T-cell (primary cell): Measurements from ENCODE around the gene TMEM179. TPM values are rescaled to one million over a fixed set of nuclear protein-coding genes. Genes with fewer than 3 reads are reported as not detected.

Source experiments
- ATAC-seq, 4 experiments: fragments of 200-7000 bp in 3 of 4; fragments of 150-1000 bp in 1 of 4; cut with Tn5 transposase; replicated peaks in 1 of 4; 1 replicate in 3 of 4; 2 replicates in 1 of 4; pipeline ENCODE4 v1.10.0; 2021; ENCODE audit warnings: moderate library complexity in 3 of 4, mild to moderate bottlenecking in 2 of 4, moderate number of reproducible peaks in 1 of 4
- CTCF ChIA-PET, 2 donors: fragments of 300-600 bp; sonication (Branson Sonifier 250); formaldehyde crosslinking; loops; one replicate each; lab custom pipeline; 2022; ENCODE audit warnings: antibody characterized with exemption in 2 of 2; lab: Charles Lee
- POLR2A ChIA-PET, 2 donors: fragments of 300-600 bp; sonication (Branson Sonifier 250); formaldehyde crosslinking; loops; one replicate each; lab custom pipeline; 2022; ENCODE audit warnings: antibody characterized with exemption in 2 of 2; lab: Charles Lee
- DNase-seq, 35 experiments: peaks; one replicate each; pipeline versions ENCODE4 v3.0.0 to v3.0.0-alpha.2; 2013 to 2023
- H3K27ac ChIP-seq: one replicate; pipeline ENCODE4 v1.5.1; 2013; ENCODE audit warnings: low read length
- H3K27me3 ChIP-seq, 2 experiments: replicated peaks in 1 of 2; 1 replicate in 1 of 2; 2 replicates in 1 of 2; pipeline versions ENCODE4 v1.6.1 to v1.7.0; 2013; ENCODE audit warnings: low read length in 1 of 2, mixed read lengths in 1 of 2; ENCODE audit not compliant: control insufficient read depth in 2 of 2, insufficient read depth in 2 of 2; ENCODE audit errors: extremely low read depth in 1 of 2
- H3K36me3 ChIP-seq, 2 donors: 1 replicate in 1 of 2; 2 replicates in 1 of 2; pipeline versions ENCODE4 v1.6.1 to v1.7.0; 2013; ENCODE audit warnings: low read length in 1 of 2; ENCODE audit not compliant: control insufficient read depth in 2 of 2, insufficient read depth in 1 of 2; ENCODE audit errors: extremely low read depth in 1 of 2
- H3K4me1 ChIP-seq, 2 experiments: 1 replicate in 1 of 2; 2 replicates in 1 of 2; pipeline versions ENCODE4 v1.6.1 to v1.7.0; 2013; ENCODE audit warnings: low read length in 2 of 2, mixed read lengths in 1 of 2; ENCODE audit not compliant: insufficient read depth in 2 of 2, control insufficient read depth in 1 of 2; ENCODE audit errors: extremely low read depth in 1 of 2
- H3K4me3 ChIP-seq, 2 donors: 1 replicate in 1 of 2; 2 replicates in 1 of 2; pipeline versions ENCODE4 v1.5.1 to v1.7.0; 2013; ENCODE audit warnings: mild to moderate bottlenecking in 2 of 2, low read length in 1 of 2, moderate library complexity in 1 of 2; ENCODE audit not compliant: control insufficient read depth in 1 of 2; ENCODE audit errors: extremely low read depth in 1 of 2
- H3K9me3 ChIP-seq: 2 replicates; pipeline ENCODE4 v1.7.0; 2013
- H3K27ac Mint-ChIP-seq, 2 donors: one replicate each; pipeline ENCODE4 v1.8.0; 2020 to 2021; ENCODE audit warnings: mild to moderate bottlenecking in 2 of 2, mixed read lengths in 2 of 2
- H3K27me3 Mint-ChIP-seq, 2 donors: one replicate each; pipeline ENCODE4 v1.8.0; 2021 to 2022; ENCODE audit warnings: mixed read lengths in 2 of 2
- H3K36me3 Mint-ChIP-seq: one replicate; pipeline ENCODE4 v1.8.0; 2021; ENCODE audit warnings: mixed read lengths
- H3K4me1 Mint-ChIP-seq, 3 donors: one replicate each; pipeline ENCODE4 v1.8.0; 2020 to 2022; ENCODE audit warnings: mixed read lengths in 3 of 3, mild to moderate bottlenecking in 1 of 3
- H3K4me3 Mint-ChIP-seq, 3 donors: one replicate each; pipeline ENCODE4 v1.8.0; 2020 to 2022; ENCODE audit warnings: mild to moderate bottlenecking in 3 of 3, mixed read lengths in 3 of 3, moderate library complexity in 3 of 3
- H3K9me3 Mint-ChIP-seq, 3 donors: one replicate each; pipeline ENCODE4 v1.8.0; 2020 to 2022; ENCODE audit warnings: mixed read lengths in 3 of 3
- WGBS: methylation state at CpG from one replicate; pipeline ENCODE4 v1.1.5; 2013; ENCODE audit warnings: missing lambda C conversion rate; ENCODE audit not compliant: insufficient coverage; 5-methylcytosine and 5-hydroxymethylcytosine counted together
- total RNA-seq, 35 experiments: library from RNA in 6 of 35; stranded (reverse) in 6 of 35; fragments of 120-200 nt in 1 of 35; gene quantifications; one replicate each; pipeline versions ENCODE4 v1.2.1 to v1.2.4 and lab custom pipeline; 2013 to 2026

Gene TMEM179
- total RNA-seq, 5 donors from 2014 or later (not counting 1 experiment from before 2014, with no cell fraction given) = not detected

- Mint-ChIP-seq H3K27me3 (peaks cover 13 to 46% of the 10 kb centered on the region in 2 donors), H3K9me3 (no peaks in the 10 kb centered on the region), H3K36me3 (no peaks in the 10 kb centered on the region), H3K4me1 (peaks cover 0 to 6% (median 0%) of the 10 kb centered on the region in 3 donors), H3K4me3 (no peak overlapping the region), H3K27ac (no peak overlapping the region)
- DNase-seq (no peak), ATAC-seq (no peak)
- Histone ChIP-seq H3K27ac (no peak overlapping the region), H3K4me1 (no peaks in the 10 kb centered on the region), H3K36me3 (no peaks in the 10 kb centered on the region), H3K9me3 (no peaks in the 10 kb centered on the region), H3K4me3 (no peak overlapping the region), H3K27me3 (peaks cover 0 to 81% of the 10 kb centered on the region in 2 experiments)
- ChIA-PET CTCF (no interaction called here), POLR2A (no interaction called here)
- WGBS = 72% methylated on average over 25 of the region's 28 CpGs
Measured at GRCh38 chr14:104598039-104598909, 6.3 kb downstream of the TMEM179 start.

DNA sequence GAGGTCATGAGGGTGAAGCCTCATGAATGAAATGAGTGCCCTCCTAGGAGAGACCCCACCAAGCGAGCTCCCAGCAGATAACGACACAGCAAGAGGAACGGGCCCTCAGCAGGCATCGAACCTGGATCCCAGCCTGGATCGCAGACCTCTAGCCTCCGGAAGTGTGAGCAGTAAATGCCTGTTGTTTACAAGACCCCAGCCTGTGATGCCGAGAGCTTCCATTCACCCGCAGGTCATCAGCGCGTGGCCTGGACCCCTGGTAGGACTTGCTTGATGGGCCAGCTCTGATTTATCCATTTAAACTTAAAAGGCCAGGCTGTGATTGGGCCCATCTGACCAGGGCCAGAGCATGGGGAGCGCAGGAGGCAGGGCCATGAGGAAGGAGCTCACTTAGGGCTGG is 7.0 kb downstream of the TMEM179 start:
- 80% methylated on average over 10 of the region's 11 CpGs for WGBS
- Mint-ChIP-seq H3K4me3 (no peak overlapping the region), H3K27me3 (peaks cover 13 to 40% of the 10 kb centered on the region in 2 donors), H3K9me3 (no peaks in the 10 kb centered on the region), H3K36me3 (no peaks in the 10 kb centered on the region), H3K4me1 (peaks cover 0 to 6% (median 0%) of the 10 kb centered on the region in 3 donors), H3K27ac (no peak overlapping the region)
- DNase-seq (no peak), ATAC-seq (no peak)
- no peaks in the 10 kb centered on the region for H3K4me1 ChIP-seq
- H3K36me3 ChIP-seq = no peaks in the 10 kb centered on the region
- H3K27ac ChIP-seq = no peak overlapping the region
- no peaks in the 10 kb centered on the region for H3K9me3 ChIP-seq
- ChIA-PET POLR2A (no interaction called here), CTCF (no interaction called here)
- H3K27me3 ChIP-seq = peaks cover 0 to 76% of the 10 kb centered on the region in 2 experiments
- no peak overlapping the region for H3K4me3 ChIP-seq

DNA sequence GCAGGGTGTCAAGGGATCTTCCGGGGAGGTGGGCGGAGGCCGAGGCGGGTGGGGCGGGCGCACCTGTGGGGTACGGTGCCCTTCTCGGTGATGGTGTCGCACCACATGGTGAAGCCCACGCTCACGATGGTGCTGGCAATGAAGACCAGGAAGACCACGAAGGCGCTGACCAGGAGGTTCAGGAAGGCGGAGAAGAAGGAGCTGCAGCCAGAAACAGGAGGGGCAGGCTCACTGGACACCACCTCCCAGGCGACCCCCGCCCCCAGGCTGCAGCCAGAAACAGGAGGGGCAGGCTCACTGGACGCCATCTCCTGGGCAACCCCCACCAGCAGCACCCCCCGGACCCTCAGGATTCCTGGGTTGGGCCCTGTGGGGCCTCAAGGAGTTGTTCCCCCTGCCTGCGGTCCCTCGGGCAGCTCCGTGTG is 7.6 kb downstream of the TMEM179 start:
- Mint-ChIP-seq H3K36me3 (no peaks in the 10 kb centered on the region), H3K9me3 (no peaks in the 10 kb centered on the region), H3K4me3 (no peak overlapping the region), H3K27me3 (peaks cover 16 to 38% of the 10 kb centered on the region in 2 donors), H3K4me1 (peaks cover 0 to 6% (median 0%) of the 10 kb centered on the region in 3 donors), H3K27ac (no peak overlapping the region)
- Histone ChIP-seq H3K27ac (no peak overlapping the region), H3K4me3 (no peak overlapping the region), H3K27me3 (peaks cover 2 to 71% of the 10 kb centered on the region in 2 experiments), H3K4me1 (no peaks in the 10 kb centered on the region), H3K9me3 (no peaks in the 10 kb centered on the region), H3K36me3 (no peaks in the 10 kb centered on the region)
- ChIA-PET CTCF (no interaction called here), POLR2A (no interaction called here)
- ATAC-seq (no peak), DNase-seq (no peak)
- 86% methylated on average over 19 of the region's 21 CpGs for WGBS

- ChIA-PET CTCF (no interaction called here), POLR2A (no interaction called here)
- H3K9me3 ChIP-seq = no peaks in the 10 kb centered on the region
- H3K4me3 Mint-ChIP-seq = no peak overlapping the region
- no peak overlapping the region for H3K27ac ChIP-seq
- peaks cover 16 to 36% of the 10 kb centered on the region in 2 donors for H3K27me3 Mint-ChIP-seq
- no peaks in the 10 kb centered on the region for H3K9me3 Mint-ChIP-seq
- H3K36me3 ChIP-seq = no peaks in the 10 kb centered on the region
- H3K4me1 Mint-ChIP-seq = peaks cover 0 to 6% (median 0%) of the 10 kb centered on the region in 3 donors
- no peaks in the 10 kb centered on the region for H3K36me3 Mint-ChIP-seq
- no peak overlapping the region for H3K27ac Mint-ChIP-seq
- DNase-seq (no peak), ATAC-seq (no peak)
- no peaks in the 10 kb centered on the region for H3K4me1 ChIP-seq
- WGBS = 81% methylated on average over 11 of the region's 11 CpGs
- no peak overlapping the region for H3K4me3 ChIP-seq
- H3K27me3 ChIP-seq = peaks cover 2 to 67% of the 10 kb centered on the region in 2 experiments
Measured at GRCh38 chr14:104596451-104596918, 8.1 kb downstream of the TMEM179 start.

- Mint-ChIP-seq H3K4me1 (peaks cover 0 to 6% (median 0%) of the 10 kb centered on the region in 3 donors), H3K27ac (no peak overlapping the region), H3K27me3 (peaks cover 16 to 34% of the 10 kb centered on the region in 2 donors), H3K36me3 (no peaks in the 10 kb centered on the region), H3K4me3 (no peak overlapping the region), H3K9me3 (no peaks in the 10 kb centered on the region)
- no peak for ATAC-seq
- CTCF ChIA-PET = no interaction called here
- Histone ChIP-seq H3K9me3 (no peaks in the 10 kb centered on the region), H3K36me3 (no peaks in the 10 kb centered on the region), H3K4me1 (no peaks in the 10 kb centered on the region), H3K27me3 (peaks cover 2 to 62% of the 10 kb centered on the region in 2 experiments), H3K4me3 (no peak overlapping the region), H3K27ac (no peak overlapping the region)
- WGBS = 51% methylated on average over 6 of the region's 6 CpGs
- POLR2A ChIA-PET = no interaction called here
- DNase-seq = no peak
Measured at GRCh38 chr14:104595911-104596450, 8.6 kb downstream of the TMEM179 start.

- H3K9me3 Mint-ChIP-seq = no peaks in the 10 kb centered on the region
- no peaks in the 10 kb centered on the region for H3K9me3 ChIP-seq
- POLR2A ChIA-PET = no interaction called here
- no peak overlapping the region for H3K27ac ChIP-seq
- WGBS = 68% methylated on average over 10 of the region's 14 CpGs
- H3K36me3 ChIP-seq = no peaks in the 10 kb centered on the region
- H3K4me1 Mint-ChIP-seq = peaks cover 0 to under 1% (median 0%) of the 10 kb centered on the region in 3 donors
- no peak overlapping the region for H3K4me3 ChIP-seq
- H3K4me1 ChIP-seq = no peaks in the 10 kb centered on the region
- no peak overlapping the region for H3K27ac Mint-ChIP-seq
- no peaks in the 10 kb centered on the region for H3K36me3 Mint-ChIP-seq
- H3K27me3 Mint-ChIP-seq = peaks cover 11 to 28% of the 10 kb centered on the region in 2 donors
- CTCF ChIA-PET = interaction anchor here in 1 of 2 donors (0.5 to 0.7 kb wide), 2 partner anchors 167 to 1841 kb away, joined by 3 to 6 read pairs; no protein-coding TSS in a partner anchor
- no peak overlapping the region for H3K4me3 Mint-ChIP-seq
- peaks cover 2 to 61% of the 10 kb centered on the region in 2 experiments for H3K27me3 ChIP-seq
- ATAC-seq (no peak), DNase-seq (no peak)
Measured at GRCh38 chr14:104595116-104595675, 9.4 kb downstream of the TMEM179 start.
